Epithelial cell of esophagus (primary cell): ENCODE results near the gene HNRNPM.

ENCODE experiments used
- DNase-seq: peaks from one replicate; pipeline ENCODE4 v3.0.0; 2010; ENCODE audit warnings: low read depth
- H3K4me3 ChIP-seq: 2 replicates; pipeline ENCODE4 v1.5.1; 2011; ENCODE audit warnings: mild to moderate bottlenecking, low read length, control low read depth
- TF ChIP-seq, protein P1 (sequence below): IDR thresholded peaks from 2 replicates; pipeline ENCODE4 v1.5.1; 2011; ENCODE audit warnings: low read depth, mild to moderate bottlenecking, low read length, control low read depth, inconsistent platforms; ENCODE audit not compliant: insufficient read depth; ENCODE audit errors: missing control alignments

Gene HNRNPM

DNA sequence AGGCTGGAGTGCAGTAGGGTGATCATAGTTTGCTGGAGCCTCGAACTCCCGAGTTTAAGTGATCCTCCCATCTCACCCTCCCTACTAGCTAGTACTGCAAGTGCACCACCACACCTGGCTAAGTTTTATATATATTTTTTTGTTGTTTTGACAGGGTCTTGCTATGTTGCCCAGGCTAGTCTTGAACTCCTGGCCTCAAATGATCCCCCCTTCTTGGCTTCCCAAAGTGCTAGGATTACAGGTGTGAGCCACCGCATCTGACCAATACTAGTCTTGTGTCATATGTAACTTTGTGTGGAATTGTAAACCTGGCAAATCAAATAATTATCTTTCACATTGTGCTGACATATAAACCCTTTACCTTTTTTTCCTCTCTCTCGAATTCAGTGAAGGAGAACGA lies 10.2 kb downstream of the HNRNPM start:
- no peak overlapping the region for H3K4me3 ChIP-seq
- TF ChIP-seq, protein P1, sequence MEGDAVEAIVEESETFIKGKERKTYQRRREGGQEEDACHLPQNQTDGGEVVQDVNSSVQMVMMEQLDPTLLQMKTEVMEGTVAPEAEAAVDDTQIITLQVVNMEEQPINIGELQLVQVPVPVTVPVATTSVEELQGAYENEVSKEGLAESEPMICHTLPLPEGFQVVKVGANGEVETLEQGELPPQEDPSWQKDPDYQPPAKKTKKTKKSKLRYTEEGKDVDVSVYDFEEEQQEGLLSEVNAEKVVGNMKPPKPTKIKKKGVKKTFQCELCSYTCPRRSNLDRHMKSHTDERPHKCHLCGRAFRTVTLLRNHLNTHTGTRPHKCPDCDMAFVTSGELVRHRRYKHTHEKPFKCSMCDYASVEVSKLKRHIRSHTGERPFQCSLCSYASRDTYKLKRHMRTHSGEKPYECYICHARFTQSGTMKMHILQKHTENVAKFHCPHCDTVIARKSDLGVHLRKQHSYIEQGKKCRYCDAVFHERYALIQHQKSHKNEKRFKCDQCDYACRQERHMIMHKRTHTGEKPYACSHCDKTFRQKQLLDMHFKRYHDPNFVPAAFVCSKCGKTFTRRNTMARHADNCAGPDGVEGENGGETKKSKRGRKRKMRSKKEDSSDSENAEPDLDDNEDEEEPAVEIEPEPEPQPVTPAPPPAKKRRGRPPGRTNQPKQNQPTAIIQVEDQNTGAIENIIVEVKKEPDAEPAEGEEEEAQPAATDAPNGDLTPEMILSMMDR, result no peak
- no peak for DNase-seq

DNA sequence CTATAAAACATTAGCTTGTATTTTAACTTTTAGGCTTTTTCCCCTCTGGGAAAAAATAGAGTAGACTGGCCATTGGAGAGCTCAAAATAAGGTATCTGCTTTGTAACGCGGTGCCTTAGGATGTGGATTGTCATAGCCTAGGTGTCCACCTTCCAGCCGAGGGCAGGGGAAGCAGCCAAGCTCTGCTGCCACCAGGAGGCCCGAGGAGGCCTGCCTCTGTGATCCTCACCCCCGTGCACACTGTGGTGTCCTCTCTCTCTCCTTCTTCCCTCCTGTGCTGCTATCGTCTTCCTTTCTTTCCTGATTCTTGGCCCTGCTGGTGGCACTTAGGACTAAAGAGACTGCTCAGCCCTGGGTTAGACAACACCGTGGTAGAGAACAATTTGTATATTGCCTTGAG lies 11.3 kb downstream of the HNRNPM start:
- TF ChIP-seq, protein P1, result peak; percentile 19
- DNase-seq, result no peak

DNA sequence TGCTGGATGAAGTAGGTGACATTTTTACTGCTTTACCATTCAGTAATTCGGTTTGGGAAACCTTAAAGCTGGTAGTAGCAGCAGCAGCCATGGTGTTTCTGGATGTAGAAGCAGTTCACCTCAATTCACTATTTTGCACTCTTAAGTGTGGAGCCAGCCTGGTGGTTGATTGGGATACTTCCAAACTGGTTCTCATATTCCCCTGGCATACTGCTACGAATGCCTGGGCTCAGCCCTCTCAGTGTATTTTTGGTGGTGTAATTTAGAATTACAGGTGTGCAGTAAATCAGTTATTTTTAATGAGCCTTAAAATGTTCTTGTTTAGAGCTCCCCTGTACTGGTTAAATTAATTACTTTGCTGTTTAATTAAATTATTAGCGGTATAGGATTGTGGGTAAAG lies 12.4 kb downstream of the HNRNPM start:
- DNase-seq, result no peak
- H3K4me3 ChIP-seq, result no peak overlapping the region
- TF ChIP-seq, protein P1, result no peak

More for the DNA sequence above, 11.3 kb downstream of the HNRNPM start:
- H3K4me3 ChIP-seq, result no peak overlapping the region

DNA sequence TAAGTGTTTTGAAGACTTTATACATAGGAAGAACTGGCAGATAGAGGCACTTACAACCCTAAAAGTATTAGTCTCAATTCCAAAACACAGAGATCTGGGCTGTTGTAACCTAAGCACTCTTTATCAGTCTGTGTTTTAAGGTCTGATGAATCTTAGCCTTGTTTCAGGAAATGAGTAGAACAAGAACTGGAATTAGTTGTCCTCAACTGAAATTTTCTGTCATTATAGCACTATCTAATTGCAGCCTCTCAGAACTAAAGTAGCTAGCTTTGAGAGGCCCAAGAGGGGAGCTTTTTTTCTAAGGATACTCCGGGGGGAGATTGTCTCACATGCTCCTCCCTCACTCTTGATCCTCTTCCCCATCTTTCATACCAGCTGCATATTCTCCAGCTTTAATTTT lies 13.1 kb downstream of the HNRNPM start:
- TF ChIP-seq, protein P1, result no peak
- no peak overlapping the region for H3K4me3 ChIP-seq
- DNase-seq, result no peak

DNA sequence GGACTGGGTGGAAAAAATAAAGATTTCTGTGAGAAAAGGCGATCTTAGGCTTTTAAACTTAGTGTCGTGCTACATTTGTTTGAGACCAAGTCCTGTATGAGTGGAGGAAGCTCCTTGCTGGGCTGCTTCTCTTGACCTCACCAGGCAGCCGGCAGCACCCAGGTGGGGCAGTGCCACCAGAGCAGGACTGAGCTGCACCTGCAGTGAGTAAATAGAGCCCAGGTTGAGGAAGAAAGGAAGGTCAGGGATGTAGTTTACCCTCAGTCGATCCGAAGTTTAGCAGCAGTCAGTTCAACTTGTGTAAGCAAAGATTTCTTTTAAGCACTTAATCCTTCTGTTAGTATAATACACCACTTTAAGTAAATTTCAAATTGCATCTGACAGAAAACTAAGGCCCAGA lies 13.6 kb downstream of the HNRNPM start:
- H3K4me3 ChIP-seq, result no peak overlapping the region
- DNase-seq, result no peak
- TF ChIP-seq, protein P1, result no peak

DNA sequence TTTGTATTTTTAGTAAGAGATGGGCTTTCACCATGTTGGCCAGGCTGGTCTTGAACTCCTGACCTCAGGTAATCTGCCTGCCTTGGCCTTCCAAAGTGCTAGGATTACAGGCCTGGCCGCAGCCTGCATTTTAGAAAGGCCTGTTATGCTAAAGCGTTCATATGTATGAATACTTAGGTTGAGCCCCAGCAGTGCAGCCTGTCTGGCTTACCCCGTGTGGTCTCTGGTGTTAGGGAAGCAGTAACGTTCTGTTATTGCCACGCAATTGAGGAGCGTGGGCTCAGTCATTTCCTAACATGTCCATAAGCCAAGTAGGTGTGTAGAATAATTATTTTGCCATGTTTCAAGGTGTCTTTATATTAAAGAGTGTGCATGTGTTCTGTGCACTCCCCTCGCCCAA lies 14.3 kb downstream of the HNRNPM start:
- no peak for DNase-seq
- H3K4me3 ChIP-seq, result no peak overlapping the region
- TF ChIP-seq, protein P1, result no peak

DNA sequence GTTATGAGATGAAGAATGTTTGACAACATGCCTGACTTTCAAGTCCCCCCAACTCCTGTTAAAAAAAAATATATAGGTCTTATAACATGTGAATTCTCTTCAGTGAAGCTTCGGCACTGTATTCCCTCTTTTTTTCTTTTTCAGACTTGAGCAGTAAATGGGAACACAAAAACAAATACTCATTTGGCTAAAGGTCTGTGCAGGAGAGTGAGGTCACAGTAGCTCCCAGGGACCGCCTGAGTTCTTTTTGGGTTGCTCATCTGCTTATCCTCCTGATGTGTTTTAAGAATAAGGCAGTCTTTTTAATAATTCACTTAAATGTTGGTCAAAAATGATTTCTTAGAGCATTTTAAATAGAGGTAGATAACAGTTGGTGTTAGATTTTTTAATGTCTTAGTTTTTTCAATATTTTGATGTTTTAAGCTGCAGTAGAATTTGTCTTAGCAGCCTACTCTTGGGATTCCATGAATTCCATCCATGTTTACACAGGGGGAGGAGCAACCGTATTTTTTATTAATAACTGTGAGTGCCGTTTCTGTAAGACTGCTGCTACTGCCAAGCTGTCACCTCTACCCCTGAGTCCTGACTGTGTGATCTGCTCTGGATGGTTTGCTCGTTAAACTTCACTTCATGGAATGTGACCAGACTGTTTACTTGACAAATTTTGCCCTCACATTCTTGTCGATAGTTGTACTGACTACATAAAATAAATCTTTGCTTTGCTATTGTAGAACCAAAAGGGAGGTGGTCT lies 14.9 kb downstream of the HNRNPM start:
- TF ChIP-seq, protein P1, result no peak
- H3K4me3 ChIP-seq, result no peak overlapping the region
- DNase-seq, result peak; percentile 38
